Liver (tissue), 9 donors: ENCODE data around the gene GABRB1. TPM values are rescaled to one million over a fixed set of nuclear protein-coding genes. Genes with fewer than 3 reads are reported as not detected.

Experiments
- DNase-seq: peaks from one replicate; pipeline ENCODE4 v3.0.0-alpha.2; 2017; ENCODE audit warnings: low spot score
- H3K27ac ChIP-seq, 2 donors: one replicate each; pipeline ENCODE4 v1.7.0; 2013; ENCODE audit warnings: inconsistent platforms in 2 of 2, low read length in 2 of 2, control low read depth in 1 of 2, low read depth in 1 of 2, mild to moderate bottlenecking in 1 of 2
- H3K27me3 ChIP-seq, 4 donors: one replicate each; pipeline versions ENCODE4 v1.6.1 to v1.7.0; 2013; ENCODE audit warnings: low read length in 3 of 4, inconsistent platforms in 1 of 4, mild to moderate bottlenecking in 1 of 4, moderate library complexity in 1 of 4; ENCODE audit not compliant: control insufficient read depth in 4 of 4, insufficient read depth in 4 of 4
- H3K36me3 ChIP-seq, 4 donors: one replicate each; pipeline versions ENCODE4 v1.6.1 to v1.7.0; 2013; ENCODE audit warnings: low read length in 3 of 4, mild to moderate bottlenecking in 3 of 4, low read depth in 1 of 4, moderate library complexity in 1 of 4; ENCODE audit not compliant: control insufficient read depth in 4 of 4, insufficient read depth in 3 of 4
- H3K4me1 ChIP-seq, 4 donors: one replicate each; pipeline versions ENCODE4 v1.6.1 to v1.7.0; 2013; ENCODE audit warnings: low read length in 3 of 4, mild to moderate bottlenecking in 3 of 4, moderate library complexity in 1 of 4; ENCODE audit not compliant: control insufficient read depth in 4 of 4, insufficient read depth in 4 of 4
- H3K4me3 ChIP-seq, 3 donors: one replicate each; pipeline versions ENCODE4 v1.6.1 to v1.7.0; 2013; ENCODE audit warnings: low read length in 3 of 3, control low read depth in 1 of 3, low read depth in 1 of 3, mild to moderate bottlenecking in 1 of 3
- H3K9ac ChIP-seq, 2 donors: one replicate each; pipeline ENCODE4 v1.7.0; 2013; ENCODE audit warnings: low read length in 2 of 2, mild to moderate bottlenecking in 2 of 2, moderate library complexity in 2 of 2, control low read depth in 1 of 2, low read depth in 1 of 2
- H3K9me3 ChIP-seq, 4 donors: one replicate each; pipeline versions ENCODE4 v1.6.1 to v1.7.0; 2013; ENCODE audit warnings: low read length in 3 of 4; ENCODE audit not compliant: control insufficient read depth in 4 of 4
- EGR1 ChIP-seq, 2 donors: IDR thresholded peaks; 2 replicates each; pipeline ENCODE4 v1.6.1; 2016 to 2018; ENCODE audit warnings: antibody characterized with exemption in 2 of 2, low read depth in 2 of 2
- FOXA1 ChIP-seq: IDR thresholded peaks from 2 replicates; pipeline ENCODE4 v1.6.1; 2016; ENCODE audit warnings: antibody characterized with exemption
- FOXA2 ChIP-seq: IDR thresholded peaks from 2 replicates; pipeline ENCODE4 v1.6.1; 2016; ENCODE audit warnings: antibody characterized with exemption
- GABPA ChIP-seq, 2 donors: IDR thresholded peaks in 1 of 2; conservative IDR thresholded peaks in 1 of 2; 2 replicates each; pipeline ENCODE4 v1.6.1; 2016; ENCODE audit warnings: antibody characterized with exemption in 2 of 2, mild to moderate bottlenecking in 1 of 2, moderate library complexity in 1 of 2
- HNF4A ChIP-seq, 2 donors: conservative IDR thresholded peaks; 2 replicates each; pipeline ENCODE4 v1.6.1; 2016; ENCODE audit warnings: antibody characterized with exemption in 2 of 2, mild to moderate bottlenecking in 2 of 2
- HNF4G ChIP-seq: IDR thresholded peaks from 2 replicates; pipeline ENCODE4 v1.6.1; 2016; ENCODE audit warnings: antibody characterized with exemption
- JUND ChIP-seq, 2 donors: IDR thresholded peaks; 2 replicates each; pipeline ENCODE4 v1.6.1; 2016; ENCODE audit warnings: antibody characterized with exemption in 2 of 2
- NR2F2 ChIP-seq: IDR thresholded peaks from 2 replicates; pipeline ENCODE4 v1.6.1; 2016; ENCODE audit warnings: antibody characterized with exemption
- SP1 ChIP-seq: IDR thresholded peaks from 2 replicates; pipeline ENCODE4 v1.6.1; 2018; ENCODE audit warnings: antibody characterized with exemption, mild to moderate bottlenecking
- TAF1 ChIP-seq: conservative IDR thresholded peaks from 2 replicates; pipeline ENCODE4 v1.6.1; 2016; ENCODE audit warnings: antibody characterized with exemption, mild to moderate bottlenecking
- YY1 ChIP-seq: IDR thresholded peaks from 2 replicates; pipeline ENCODE4 v1.6.1; 2016; ENCODE audit warnings: antibody characterized with exemption, mild to moderate bottlenecking
- WGBS: extraction: QIAGEN DNeasy Blood & Tissue Kit; methylation state at CpG from one replicate; pipeline ENCODE4 v1.1.7; 2013; 5-methylcytosine and 5-hydroxymethylcytosine counted together
- polyA plus RNA-seq, 2 donors: library from polyadenylated mRNA; stranded (reverse) in 1 of 2; unstranded in 1 of 2; fragments of 200-250 nt in 1 of 2; fragments of >200 nt in 1 of 2; fragmentation: Nextera tagmentation in 1 of 2; extraction: Ambion mirVana in 1 of 2; gene quantifications; one replicate each; pipeline versions ENCODE4 v1.2.1 to v1.2.3, GENCODE V29; 2013 to 2015
- total RNA-seq, 2 donors: library from RNA; depleted of rRNA; stranded (reverse); fragments of >200 nt; gene quantifications; one replicate each; pipeline ENCODE4 v1.2.3, GENCODE V29; 2014
- TF ChIP-seq, protein P1 (sequence below): IDR thresholded peaks from 2 replicates; pipeline ENCODE4 v1.6.1; 2016; ENCODE audit warnings: antibody characterized with exemption, mild to moderate bottlenecking
- TF ChIP-seq, protein P2 (sequence below): IDR thresholded peaks from 2 replicates; pipeline ENCODE4 v1.6.1; 2016; ENCODE audit warnings: antibody characterized with exemption
- TF ChIP-seq, protein P3 (sequence below): IDR thresholded peaks from 2 replicates; pipeline ENCODE4 v1.6.1; 2016; ENCODE audit warnings: antibody characterized with exemption
- donor health status: healthy.
- donor health status: healthy.
- donor health status: healthy.
- donor health status: healthy.
- donor health status: healthy.

Gene GABRB1
- total and polyA plus RNA-seq, 4 donors = 0.17 to 1.3 TPM; not detected in 2

DNA sequence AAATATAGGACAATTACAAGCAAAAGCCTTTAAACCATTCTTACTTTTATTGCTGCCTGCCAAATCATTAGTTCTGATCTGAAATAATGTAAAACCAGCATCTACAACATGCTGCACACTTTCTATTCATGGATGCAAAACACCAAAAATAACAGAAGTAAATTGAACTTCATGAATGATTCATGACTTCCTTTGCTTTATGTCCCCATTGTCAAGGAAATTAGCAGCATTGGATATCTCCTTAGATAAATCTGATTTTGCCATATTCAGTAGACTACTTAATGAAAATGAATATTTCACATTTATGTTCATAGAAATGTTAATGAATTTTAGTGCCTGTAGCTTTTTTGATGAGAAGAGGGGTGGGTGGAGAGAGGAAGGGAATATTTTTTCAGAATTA, 299.5 kb downstream of the GABRB1 start:
- Histone ChIP-seq H3K9ac (no peak overlapping the region), H3K36me3 (no peaks in the 10 kb centered on the region), H3K4me1 (no peaks in the 10 kb centered on the region), H3K9me3 (no peaks in the 10 kb centered on the region), H3K4me3 (no peak overlapping the region), H3K27ac (no peak overlapping the region), H3K27me3 (no peaks in the 10 kb centered on the region)
- DNase-seq = no peak
- TF ChIP-seq, protein P1, sequence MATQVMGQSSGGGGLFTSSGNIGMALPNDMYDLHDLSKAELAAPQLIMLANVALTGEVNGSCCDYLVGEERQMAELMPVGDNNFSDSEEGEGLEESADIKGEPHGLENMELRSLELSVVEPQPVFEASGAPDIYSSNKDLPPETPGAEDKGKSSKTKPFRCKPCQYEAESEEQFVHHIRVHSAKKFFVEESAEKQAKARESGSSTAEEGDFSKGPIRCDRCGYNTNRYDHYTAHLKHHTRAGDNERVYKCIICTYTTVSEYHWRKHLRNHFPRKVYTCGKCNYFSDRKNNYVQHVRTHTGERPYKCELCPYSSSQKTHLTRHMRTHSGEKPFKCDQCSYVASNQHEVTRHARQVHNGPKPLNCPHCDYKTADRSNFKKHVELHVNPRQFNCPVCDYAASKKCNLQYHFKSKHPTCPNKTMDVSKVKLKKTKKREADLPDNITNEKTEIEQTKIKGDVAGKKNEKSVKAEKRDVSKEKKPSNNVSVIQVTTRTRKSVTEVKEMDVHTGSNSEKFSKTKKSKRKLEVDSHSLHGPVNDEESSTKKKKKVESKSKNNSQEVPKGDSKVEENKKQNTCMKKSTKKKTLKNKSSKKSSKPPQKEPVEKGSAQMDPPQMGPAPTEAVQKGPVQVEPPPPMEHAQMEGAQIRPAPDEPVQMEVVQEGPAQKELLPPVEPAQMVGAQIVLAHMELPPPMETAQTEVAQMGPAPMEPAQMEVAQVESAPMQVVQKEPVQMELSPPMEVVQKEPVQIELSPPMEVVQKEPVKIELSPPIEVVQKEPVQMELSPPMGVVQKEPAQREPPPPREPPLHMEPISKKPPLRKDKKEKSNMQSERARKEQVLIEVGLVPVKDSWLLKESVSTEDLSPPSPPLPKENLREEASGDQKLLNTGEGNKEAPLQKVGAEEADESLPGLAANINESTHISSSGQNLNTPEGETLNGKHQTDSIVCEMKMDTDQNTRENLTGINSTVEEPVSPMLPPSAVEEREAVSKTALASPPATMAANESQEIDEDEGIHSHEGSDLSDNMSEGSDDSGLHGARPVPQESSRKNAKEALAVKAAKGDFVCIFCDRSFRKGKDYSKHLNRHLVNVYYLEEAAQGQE = no peak
- TF ChIP-seq GABPA (IDR thresholded peaks at IDR 0.05 in 1 of 2, conservative IDR thresholded peaks at IDR 0.05 in 1 of 2) (no peak), NR2F2 (no peak), YY1 (no peak), FOXA1 (no peak), FOXA2 (no peak), TAF1 (no peak)

DNA sequence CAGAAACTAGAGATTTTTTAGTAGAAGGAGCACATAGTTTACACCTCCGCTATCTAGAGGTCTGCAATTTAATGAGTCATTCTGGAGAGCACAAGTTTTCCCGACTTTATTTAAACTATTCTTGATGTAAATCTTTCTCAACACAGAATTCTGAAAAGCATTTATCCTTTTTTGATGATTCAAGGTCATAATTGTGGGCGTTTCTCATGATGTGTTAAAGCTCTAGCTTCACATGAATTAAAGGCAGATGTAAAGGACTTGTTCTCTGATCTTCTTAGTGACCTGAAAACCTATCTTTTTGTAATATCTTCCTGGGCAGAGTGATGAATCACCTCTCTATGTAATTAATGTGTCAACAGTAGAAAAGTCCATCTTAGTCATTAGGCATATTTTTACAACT, 303.3 kb downstream of the GABRB1 start:
- H3K4me3 ChIP-seq = no peak overlapping the region
- no peak overlapping the region for H3K9ac ChIP-seq
- H3K36me3 ChIP-seq = no peaks in the 10 kb centered on the region
- no peaks in the 10 kb centered on the region for H3K9me3 ChIP-seq
- WGBS = 64% methylated on average over 3 of the region's 3 CpGs
- no peaks in the 10 kb centered on the region for H3K4me1 ChIP-seq
- no peak for DNase-seq
- H3K27me3 ChIP-seq = no peaks in the 10 kb centered on the region
- TF ChIP-seq, protein P1 = no peak
- TF ChIP-seq TAF1 (no peak), JUND (IDR thresholded peaks at IDR 0.05) (no peak)
- no peak overlapping the region for H3K27ac ChIP-seq

DNA sequence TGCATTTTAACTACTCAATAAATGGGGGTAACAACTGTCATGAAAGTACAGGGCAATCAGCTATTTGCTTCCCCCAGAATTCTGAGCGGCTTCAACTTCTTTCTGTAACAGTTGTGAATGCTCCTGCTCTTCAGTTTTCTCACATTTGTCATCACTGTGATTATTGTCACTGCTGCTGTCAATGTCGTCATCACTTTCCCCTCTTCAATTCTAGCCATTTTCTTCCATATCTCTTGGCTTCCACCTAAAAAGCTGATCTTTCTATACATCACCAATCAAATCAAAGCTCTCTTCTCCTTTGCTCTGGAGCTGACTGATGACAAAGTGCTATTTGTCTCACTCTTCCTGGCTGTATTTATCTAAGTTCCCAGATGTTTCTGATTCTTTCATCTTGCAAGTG, 306.5 kb downstream of the GABRB1 start:
- TF ChIP-seq JUND (IDR thresholded peaks at IDR 0.05) = no peak
- no peak for TF ChIP-seq EGR1 (IDR thresholded peaks at IDR 0.05; ENCODE audit: low read depth in 2 of 2)
- no peak for TF ChIP-seq TAF1
- TF ChIP-seq HNF4G = no peak
- TF ChIP-seq, protein P2, sequence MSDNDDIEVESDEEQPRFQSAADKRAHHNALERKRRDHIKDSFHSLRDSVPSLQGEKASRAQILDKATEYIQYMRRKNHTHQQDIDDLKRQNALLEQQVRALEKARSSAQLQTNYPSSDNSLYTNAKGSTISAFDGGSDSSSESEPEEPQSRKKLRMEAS = no peak
- no peak for TF ChIP-seq FOXA1
- TF ChIP-seq SP1 = no peak
- TF ChIP-seq, protein P3, sequence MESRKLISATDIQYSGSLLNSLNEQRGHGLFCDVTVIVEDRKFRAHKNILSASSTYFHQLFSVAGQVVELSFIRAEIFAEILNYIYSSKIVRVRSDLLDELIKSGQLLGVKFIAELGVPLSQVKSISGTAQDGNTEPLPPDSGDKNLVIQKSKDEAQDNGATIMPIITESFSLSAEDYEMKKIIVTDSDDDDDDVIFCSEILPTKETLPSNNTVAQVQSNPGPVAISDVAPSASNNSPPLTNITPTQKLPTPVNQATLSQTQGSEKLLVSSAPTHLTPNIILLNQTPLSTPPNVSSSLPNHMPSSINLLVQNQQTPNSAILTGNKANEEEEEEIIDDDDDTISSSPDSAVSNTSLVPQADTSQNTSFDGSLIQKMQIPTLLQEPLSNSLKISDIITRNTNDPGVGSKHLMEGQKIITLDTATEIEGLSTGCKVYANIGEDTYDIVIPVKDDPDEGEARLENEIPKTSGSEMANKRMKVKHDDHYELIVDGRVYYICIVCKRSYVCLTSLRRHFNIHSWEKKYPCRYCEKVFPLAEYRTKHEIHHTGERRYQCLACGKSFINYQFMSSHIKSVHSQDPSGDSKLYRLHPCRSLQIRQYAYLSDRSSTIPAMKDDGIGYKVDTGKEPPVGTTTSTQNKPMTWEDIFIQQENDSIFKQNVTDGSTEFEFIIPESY = no peak
- TF ChIP-seq GABPA (IDR thresholded peaks at IDR 0.05 in 1 of 2, conservative IDR thresholded peaks at IDR 0.05 in 1 of 2) = no peak
- TF ChIP-seq HNF4A (conservative IDR thresholded peaks at IDR 0.05) = no peak
- no peaks in the 10 kb centered on the region for H3K36me3 ChIP-seq
- WGBS = 72% methylated on average over 2 of the region's 2 CpGs
- no peaks in the 10 kb centered on the region for H3K9me3 ChIP-seq
- H3K4me3 ChIP-seq = no peak overlapping the region
- no peaks in the 10 kb centered on the region for H3K4me1 ChIP-seq
- H3K9ac ChIP-seq = no peak overlapping the region
- H3K27me3 ChIP-seq = no peaks in the 10 kb centered on the region
- no peak for DNase-seq
- H3K27ac ChIP-seq = no peak overlapping the region
